HG03575 (cell line): Measurements from ENCODE around the gene FNDC3B.

Experiments used
- ATAC-seq: cut with Tn5 transposase; IDR thresholded peaks from one replicate; pipeline ENCODE4 v1.9.1; 2021; ENCODE audit not compliant: unreplicated experiment, insufficient number of reproducible peaks, low FRiP score; ENCODE audit errors: extremely low read depth

FNDC3B gene

DNA sequence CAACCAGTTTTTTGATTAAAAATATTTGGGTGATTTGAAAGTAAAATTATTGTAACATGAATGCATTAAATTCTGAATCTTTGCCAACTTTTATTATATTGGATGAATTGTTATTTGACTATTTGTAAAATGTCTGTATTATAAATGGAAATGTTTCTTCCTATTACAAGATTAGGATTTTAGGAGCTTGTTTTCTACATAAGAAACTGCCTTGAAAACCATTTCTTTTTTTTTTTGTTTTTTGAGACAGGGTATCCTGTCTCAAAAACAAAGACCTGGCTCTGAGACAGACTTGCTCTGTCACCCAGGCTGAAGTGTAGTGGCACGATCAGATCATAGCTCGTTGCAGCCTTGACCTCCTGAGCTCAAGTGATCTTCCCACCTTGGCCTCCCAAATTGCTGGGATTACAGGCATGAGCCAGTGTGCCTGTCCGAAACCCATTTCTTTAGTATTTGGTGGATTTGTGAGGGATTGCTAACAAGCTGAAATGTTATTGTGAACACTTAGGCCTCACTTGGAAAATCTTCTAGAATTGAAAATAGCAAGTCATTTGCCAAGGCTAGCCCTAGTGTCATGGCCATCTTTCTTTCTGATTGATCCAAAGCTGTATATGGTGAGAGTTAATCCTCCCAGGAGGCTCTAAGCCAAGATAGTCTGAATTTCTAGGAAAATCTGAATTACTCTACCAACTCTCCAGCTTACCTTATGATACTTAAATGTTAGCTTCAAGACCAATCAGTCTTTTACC lies 100.3 kb downstream of the FNDC3B start:
- no peak for ATAC-seq

DNA sequence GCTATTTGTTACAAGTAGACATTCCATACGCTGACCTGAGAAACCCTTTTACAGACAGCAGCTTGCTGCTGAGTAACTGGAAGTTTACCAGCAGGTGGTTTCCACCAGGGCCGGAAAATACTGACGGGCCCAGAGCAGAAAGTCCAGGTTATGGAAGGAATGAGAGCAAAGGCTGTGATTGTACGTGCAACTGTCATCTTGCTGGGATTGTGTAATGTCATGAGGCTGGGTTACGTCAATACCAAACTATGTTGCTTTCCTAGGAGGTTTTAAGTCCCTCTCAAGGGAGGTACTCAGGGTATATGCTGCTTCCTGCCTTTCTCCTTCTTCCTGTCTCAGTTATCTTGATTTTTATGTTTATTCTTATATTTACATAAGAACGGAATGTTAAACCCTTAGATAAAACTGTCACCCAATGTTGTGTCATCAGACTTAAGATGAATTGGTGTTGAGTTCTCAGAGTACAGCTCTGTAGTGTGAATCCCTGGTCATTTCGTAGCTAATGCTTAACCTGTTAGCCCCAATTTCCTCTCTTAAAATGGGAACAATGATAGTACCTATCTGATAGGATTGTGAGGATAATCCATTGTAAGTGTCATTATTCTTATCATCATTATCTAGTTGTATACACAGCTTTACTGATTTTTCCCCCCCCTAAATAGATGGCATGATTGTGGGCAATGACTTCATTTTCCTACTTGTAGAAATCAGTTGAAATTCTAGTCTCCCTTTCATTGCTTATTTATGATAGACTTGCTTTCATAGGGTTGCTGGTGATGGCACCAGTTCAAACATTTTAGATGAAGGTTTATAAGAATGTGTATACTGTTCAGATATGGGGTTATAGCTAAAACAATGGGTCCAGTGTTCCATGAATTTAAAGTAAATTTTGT lies 101.4 kb downstream of the FNDC3B start:
- no peak for ATAC-seq

DNA sequence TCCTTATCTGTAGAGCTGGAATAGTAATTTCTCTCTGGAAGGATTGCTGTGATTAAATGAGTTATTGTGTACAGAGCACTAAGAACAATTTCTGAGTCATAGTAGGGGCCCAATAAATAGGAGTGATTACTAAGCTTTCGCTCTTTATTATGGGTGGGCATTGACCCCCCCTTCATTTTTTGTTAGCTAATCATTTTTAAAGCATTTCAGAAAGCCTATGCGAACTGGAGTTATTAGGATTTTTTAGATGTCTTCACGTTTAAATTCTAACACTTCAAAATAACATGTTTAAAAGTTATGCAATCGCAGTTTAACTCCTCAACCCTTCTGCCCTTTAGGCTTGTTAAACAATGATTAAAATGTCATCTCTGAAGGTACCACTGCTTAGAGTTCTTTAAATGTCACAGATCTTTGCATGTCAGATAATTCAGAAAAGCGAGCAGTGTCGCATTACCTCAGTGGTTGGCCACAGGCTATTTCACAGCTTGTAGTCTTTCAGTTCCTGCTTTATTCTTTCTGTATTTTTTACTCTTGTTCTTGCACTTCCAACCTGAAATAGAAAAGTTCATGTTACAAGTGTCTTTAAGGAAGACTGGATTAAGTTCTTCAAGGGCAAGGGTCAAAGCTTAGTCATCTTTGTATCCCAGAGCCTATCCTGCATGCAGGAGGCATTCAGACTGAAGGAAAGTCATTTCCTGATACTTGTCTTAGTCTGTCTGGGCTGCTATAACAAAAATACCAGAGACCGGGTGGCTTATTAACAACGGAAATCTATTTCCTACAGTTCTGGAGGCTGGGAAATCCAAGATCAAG lies 102.9 kb downstream of the FNDC3B start:
- peak; percentile 47 for ATAC-seq

DNA sequence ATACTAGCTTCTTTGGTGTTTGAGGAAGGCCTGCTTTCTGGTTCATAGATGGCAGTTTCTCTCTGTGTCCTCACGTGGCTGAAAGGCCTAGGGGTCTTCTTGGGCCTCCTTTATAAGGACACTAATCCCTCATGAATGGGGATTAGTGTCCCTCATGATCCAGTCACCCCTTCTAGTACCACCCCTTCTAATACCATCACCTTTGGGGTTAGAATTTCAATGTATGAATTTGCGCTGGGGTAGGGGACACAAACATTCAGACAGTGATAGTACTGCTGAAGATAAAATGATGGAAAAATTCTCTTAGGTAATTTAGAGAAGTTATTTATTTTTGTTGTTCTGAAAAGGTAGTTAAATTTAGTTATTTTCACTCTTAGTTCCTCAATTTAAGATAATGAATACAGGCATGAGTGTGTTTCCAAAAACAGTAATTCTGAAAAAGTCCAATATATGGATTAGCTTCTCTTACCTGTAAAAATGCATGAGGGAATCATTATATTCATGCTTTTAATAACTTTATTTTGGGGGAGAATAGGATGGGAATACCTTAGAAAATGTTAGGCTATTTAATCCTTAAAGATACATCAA lies 103.6 kb downstream of the FNDC3B start:
- ATAC-seq = no peak

DNA sequence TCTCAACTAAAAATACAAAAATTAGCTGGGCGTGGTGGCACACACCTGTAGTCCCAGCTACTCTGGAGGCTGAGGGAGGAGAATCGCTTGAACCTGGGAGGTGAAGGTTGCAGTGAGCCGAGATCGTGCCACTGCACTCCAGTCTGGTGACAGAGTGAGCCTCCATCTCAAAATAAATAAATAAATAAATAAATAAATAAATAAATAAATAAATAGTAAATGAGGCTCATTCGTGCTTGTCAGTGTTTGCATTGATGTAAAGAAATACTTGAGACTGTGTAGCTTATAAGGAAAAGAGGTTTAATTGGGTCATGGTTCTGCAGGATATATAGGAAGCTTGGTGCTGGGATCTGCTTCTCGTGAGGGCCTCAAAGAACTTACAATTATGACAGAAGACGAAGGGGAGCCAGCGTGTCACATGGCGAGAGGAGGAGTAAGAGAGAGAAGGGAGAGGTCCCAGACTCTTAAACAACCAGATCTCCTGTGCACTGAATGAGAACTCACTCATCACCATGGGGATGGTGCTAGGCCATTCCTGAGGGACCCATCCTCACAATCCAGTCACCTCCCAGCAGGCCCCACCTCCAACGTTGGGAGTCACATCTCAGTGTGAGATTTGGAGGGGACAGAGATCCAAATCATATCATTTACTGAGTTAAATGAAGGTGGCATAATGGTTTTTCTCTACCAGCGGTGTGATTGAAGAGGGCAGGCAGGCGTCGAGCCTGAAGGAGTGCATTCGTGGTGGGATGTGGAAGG lies 104.5 kb downstream of the FNDC3B start:
- no peak for ATAC-seq

DNA sequence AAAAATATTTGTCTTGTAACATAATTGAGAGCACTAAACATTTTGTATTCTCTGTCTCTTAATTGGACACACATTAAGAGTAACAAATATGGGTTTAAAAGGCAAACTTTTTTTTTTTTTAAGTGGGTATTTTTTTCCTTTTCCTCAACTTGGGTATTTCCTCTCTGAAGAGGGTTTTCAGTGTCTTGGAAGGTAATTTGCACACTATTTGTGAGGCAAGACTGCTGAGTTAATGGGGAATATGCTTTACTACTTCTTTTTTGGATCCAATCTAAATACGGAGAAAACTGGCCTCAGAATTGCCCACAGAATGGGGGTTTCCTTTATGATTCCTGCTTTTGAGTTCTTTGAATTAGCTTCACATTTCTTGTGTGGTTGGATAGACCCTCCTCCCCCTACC lies 105.2 kb downstream of the FNDC3B start:
- ATAC-seq = no peak

DNA sequence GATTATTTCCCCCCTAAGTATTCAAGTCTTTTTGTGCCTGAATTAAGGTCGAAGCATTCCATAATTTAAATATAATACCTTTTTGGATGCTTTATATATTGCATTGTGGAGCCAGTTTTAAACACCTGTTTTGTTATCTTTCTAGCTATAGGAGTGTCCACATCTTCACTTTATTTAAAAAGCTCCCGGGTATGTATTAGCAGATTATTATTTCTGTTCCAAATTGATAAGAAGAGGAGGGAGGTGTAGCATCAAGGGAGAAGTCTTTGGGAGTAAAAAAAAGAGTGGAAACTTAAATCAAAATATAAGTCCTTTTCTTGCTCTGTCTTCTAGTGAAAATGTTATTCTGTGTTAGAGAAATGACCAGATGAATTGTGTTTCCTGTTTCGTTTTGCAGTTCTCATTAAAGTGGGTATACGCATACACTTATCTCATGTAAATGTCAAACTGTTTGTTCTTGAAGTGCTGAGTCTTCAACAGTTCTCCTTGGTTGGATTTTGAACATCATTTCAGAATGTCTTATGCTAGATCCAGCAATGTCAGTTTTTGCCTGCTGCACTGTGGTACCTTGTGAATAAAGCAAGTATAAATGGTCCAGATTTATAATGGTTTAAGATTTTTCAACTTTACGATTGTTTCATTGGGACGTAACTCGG lies 105.8 kb downstream of the FNDC3B start:
- ATAC-seq = no peak

DNA sequence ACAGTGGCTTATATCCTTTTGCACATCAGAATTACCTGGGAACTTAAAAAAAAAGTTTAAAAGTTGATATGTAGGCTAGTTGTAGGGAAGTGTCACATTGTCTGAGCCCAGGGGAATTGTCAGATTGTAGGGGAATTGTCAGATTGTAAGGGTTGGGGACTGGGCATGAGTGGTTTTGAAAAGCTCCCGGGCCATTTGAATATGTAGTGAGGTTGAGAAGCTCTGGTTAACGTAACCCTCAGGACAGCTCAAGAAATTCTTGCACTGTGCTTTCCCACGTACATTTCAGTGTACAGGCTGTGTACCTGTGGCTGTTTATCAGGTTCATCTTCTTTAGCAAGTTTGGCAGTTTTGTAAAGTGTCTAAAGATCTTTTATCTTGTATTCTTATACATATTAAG lies 107.0 kb downstream of the FNDC3B start:
- ATAC-seq = no peak

DNA sequence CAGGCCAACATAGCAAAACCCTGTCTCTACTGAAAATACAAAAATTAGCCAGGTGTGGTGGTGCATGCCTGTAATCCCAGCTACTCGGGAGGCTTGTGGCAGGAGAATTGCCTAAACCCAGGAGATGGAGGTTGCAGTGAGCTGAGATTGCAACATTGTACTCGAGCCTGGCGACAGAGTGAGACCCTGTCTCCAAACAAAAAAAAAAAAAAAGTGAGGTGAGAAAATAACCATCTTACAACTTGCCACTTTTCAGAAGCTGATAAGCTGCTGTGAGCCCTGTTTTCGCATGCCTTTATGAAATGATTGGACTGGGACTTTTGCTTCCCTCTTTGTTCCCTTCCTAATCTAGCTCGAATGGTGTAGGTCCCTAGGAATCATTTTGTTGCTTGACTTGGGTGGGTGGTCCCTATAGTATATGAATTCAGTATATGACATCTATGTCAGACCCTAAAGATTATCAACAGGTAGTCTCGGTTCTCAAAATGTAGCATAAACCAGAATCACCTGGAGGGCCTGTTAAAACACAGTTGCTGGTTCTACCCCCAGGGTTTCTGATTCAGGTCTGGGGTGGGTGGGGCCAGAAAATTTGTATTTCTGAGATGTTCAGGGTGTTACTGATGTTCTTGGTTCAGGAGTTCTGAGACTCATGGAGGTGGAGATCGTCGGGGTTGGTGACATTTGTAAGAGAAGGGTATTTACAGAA lies 107.9 kb downstream of the FNDC3B start:
- no peak for ATAC-seq

DNA sequence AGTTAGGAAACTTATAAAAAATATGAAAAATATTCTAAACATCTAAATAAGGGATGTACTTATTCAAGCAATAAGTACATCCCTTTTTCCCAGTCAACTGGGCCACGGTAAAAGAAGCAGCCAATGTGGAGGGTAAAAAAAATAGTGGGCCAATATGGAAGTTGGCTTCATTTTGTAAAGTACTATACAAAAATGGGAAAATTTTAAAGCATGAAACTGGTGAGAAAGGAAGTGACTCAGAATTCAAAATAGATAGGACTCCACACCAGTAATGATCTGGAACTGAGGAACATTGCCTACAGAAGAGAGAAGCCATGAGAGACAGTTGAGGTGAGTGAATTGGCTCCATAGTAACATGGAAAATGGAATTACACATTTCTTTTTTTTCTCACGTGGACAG lies 108.9 kb downstream of the FNDC3B start:
- ATAC-seq = no peak

DNA sequence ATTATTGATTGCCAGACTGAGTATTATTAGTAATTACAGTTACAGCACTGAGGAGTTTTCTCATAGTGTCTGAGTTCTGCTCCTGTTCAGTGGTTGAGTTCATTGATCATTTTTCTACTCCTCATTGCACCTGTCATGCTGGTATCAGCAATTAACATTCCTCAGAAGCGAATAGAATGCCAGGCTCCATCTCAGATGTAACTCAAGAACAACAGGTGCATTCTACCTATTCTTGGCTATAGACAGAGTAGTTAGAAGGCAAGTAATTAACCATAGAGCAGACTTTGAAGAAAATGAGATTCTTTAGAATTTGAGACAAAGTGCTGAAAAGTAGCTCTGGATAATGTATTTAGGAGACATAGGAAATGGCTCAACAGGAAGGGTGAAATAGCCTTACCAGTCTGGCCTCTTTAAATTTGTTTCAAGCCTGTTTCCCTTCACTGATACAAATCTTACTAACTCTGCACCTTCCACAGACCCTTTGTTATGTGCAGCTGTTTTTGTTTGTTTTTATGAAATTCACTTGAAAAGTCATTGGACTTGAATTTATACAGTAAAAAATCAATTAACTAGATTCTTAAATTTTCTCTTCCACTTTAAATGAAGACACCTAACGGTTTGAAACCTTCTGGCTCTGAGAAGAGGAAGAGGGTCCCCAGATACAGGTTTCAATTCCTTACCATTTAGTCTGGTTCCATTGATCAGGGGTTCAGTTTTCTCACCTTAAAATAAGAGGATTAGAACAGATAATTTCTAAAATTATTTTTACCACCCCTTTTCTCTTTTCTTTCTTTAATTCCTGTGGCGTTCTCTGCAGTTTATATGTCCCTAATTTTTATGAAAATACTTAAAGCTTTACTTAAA lies 109.6 kb downstream of the FNDC3B start:
- ATAC-seq = no peak

DNA sequence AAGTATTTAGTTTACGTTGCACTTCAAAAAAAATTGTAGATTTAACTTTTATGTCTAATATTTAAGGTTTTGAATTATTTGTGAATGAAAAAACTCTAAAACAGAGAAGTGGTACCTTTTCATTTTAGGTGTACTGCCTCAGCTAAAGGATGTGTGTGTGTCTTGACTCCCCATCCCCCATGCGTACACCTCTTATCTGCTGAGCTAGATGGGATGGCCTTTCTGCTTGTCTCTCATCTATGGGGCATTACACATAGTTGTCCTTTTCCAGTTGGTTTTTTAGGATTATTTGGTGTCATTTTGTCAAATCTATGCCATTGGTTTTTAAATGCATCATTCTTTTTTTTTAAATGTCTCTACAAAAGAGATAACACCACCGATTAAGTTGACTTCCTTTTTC lies 110.9 kb downstream of the FNDC3B start:
- no peak for ATAC-seq

DNA sequence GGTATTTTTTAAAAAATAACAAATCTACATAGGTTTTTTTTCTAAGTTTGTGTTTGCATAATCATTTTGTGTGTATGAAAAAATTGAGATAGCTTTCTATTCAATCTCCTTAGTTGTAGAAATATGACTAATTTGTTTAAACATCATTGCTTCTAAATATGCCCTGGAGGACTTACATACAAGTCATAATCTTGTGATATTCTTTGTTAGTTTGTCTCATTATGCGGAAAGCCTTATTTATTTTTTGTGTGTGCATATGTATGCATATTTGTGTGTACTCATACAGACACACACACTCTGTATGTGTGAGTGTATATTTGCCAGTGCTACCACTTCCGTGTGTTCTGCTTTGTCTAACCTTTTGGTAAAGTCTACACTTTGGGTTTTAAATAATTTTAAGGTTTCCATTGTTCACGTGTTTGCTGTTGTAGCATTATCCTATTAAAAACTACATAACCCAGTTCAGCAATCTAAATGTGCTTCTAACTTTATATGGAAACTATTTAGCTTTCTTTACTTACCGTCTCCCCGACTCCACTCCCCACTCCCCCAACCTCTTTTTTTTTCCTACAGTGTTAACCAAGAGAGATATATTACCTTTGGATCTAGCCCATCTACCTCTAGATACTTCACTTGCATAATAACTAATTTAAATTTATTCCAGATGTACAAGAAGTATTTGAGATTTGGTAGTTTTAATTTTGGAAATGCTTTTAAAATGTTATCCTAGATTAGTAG lies 111.7 kb downstream of the FNDC3B start:
- no peak for ATAC-seq

DNA sequence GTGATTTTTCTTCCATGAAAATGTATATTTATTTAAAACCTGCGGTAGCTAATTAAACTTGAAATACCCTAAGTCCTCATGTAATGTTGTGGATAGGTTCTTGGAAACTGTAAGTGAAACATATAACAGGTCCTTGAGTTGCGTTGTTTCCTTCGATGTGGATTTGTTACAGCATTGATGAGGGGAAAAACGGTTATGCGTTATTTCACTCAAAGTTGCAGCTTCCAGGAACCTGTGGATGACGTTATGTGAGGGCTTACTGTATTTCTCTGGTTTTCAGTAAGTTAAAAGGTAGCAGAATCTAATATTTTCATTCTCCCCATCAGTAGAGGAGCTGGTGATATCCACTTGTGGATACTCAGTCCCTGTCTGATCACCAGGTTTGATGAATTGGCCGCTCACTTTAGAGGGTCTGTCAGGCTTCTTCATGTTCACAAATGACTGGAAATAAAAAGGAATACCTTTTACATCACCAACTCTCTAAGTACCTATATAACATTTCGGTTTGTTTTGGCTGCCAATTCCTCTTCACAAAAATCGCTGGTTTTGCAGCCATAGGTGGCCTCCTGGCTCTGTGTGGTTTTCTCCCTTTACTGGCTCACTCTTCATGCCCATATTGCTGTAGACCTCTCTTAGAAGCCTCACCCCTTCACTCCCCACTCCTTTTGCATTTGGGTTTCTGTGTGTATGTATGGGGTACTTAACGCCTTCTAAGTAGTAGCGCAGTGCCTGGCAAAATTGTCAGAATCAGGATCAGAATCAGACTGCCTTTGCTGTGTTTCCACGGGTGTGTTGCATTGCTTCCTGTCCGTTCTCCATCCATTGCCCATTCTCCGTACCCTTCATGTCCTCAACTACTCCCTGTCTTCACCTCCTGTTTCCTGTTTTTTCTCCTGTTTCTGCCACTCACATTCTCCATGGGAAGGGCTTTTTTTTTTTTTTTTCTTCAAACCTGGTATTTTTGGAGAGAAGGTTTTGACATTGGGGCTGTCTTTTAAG lies 112.6 kb downstream of the FNDC3B start:
- no peak for ATAC-seq

DNA sequence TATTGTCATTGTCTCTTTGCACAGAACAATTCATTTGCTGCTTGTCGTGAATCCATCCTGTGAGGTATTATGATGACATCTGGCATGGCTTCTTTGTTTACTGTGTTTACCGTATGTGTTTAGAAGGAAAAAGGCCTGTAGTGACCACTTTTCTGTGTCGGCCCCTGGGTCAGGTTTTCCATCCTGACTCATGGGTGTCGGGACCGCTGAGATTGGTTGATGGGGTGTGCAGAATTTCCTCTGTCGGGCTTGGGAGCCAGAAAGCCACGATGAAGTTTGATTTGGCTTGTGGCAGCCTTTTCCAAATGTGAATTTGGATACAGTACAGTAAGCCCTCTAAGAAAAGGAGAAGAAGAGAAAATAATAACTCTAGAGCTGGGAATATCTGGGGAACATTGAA lies 113.5 kb downstream of the FNDC3B start:
- no peak for ATAC-seq
